ENCODE measurements around the gene HK1.

- TF ChIP-seq POLR2A (IDR thresholded peaks at IDR 0.05) (no peak), CTCF (IDR thresholded peaks at IDR 0.05) (no peak)
These were observed 109.2 kb downstream of the HK1 start for GRCh38 chr10:69387500-69387899.

Measured in tibial nerve (tissue), 3 donors.